Central memory CD8-positive, alpha-beta T cell (primary cell): ENCODE results near the gene JMJD7.

Source experiments
- ATAC-seq: fragments of 150-1000 bp; cut with Tn5 transposase; replicated peaks from 2 replicates; pipeline ENCODE4 v1.10.0; 2022; ENCODE audit warnings: mild to moderate bottlenecking, moderate FRiP score, moderate number of reproducible peaks; ENCODE audit not compliant: poor library complexity, severe bottlenecking; ENCODE audit errors: extremely low read depth
- DNase-seq, 2 donors: peaks; one replicate each; pipeline ENCODE4 v3.0.0; 2021; ENCODE audit warnings: low spot score in 2 of 2
- H3K27ac Mint-ChIP-seq: one replicate; pipeline ENCODE4 v1.8.0; 2022; ENCODE audit warnings: low read depth, mild to moderate bottlenecking, moderate library complexity, mixed read lengths
- H3K27me3 Mint-ChIP-seq: one replicate; pipeline ENCODE4 v1.8.0; 2022; ENCODE audit warnings: mixed read lengths
- H3K36me3 Mint-ChIP-seq: one replicate; pipeline ENCODE4 v1.8.0; 2022; ENCODE audit warnings: mild to moderate bottlenecking, moderate library complexity, mixed read lengths; ENCODE audit not compliant: insufficient read depth
- H3K4me1 Mint-ChIP-seq: one replicate; pipeline ENCODE4 v1.8.0; 2022; ENCODE audit warnings: mixed read lengths
- H3K4me3 Mint-ChIP-seq: one replicate; pipeline ENCODE4 v1.8.0; 2022; ENCODE audit warnings: mild to moderate bottlenecking, moderate library complexity, mixed read lengths
- H3K9me3 Mint-ChIP-seq: one replicate; pipeline ENCODE4 v1.8.0; 2022; ENCODE audit warnings: mixed read lengths

JMJD7 gene

GRCh38 chr15:41827880-41828806, at the start of gene JMJD7:
JMJD7 (plus strand) TSS chr15:41828092; CDS start chr15:41828125, 33 bp downstream.
- peaks cover 15% of the 10 kb centered on the region for H3K36me3 Mint-ChIP-seq
- peaks cover 51% of the 10 kb centered on the region for H3K4me1 Mint-ChIP-seq

GRCh38 chr15:41778521-41778920, 49.4 kb upstream of the JMJD7 start:
- H3K36me3 Mint-ChIP-seq: peaks cover 12% of the 10 kb centered on the region
- H3K4me1 Mint-ChIP-seq: peaks cover 76% of the 10 kb centered on the region
- no peaks in the 10 kb centered on the region for H3K9me3 Mint-ChIP-seq
- H3K27me3 Mint-ChIP-seq: no peaks in the 10 kb centered on the region
- DNase-seq (no peak), ATAC-seq (no peak)
- no peak overlapping the region for H3K27ac Mint-ChIP-seq
- no peak overlapping the region for H3K4me3 Mint-ChIP-seq

More at GRCh38 chr15:41827880-41828806, at the start of gene JMJD7:
- peak within 1 kb of the TSS; percentile 97 for H3K4me3 Mint-ChIP-seq
- peak within 1 kb of the TSS; percentile 96 for H3K27ac Mint-ChIP-seq
- no peaks in the 10 kb centered on the region for H3K9me3 Mint-ChIP-seq
- ATAC-seq (peak; percentile 90), DNase-seq (peak; percentile 87 to 93)
- H3K27me3 Mint-ChIP-seq: no peaks in the 10 kb centered on the region

GRCh38 chr15:41779662-41780157, 48.2 kb upstream of the JMJD7 start:
- H3K4me1 Mint-ChIP-seq: peaks cover 64% of the 10 kb centered on the region
- ATAC-seq: no peak
- no peaks in the 10 kb centered on the region for H3K27me3 Mint-ChIP-seq
- peaks cover 6% of the 10 kb centered on the region for H3K36me3 Mint-ChIP-seq
- no peak for DNase-seq
- H3K27ac Mint-ChIP-seq: no peak overlapping the region
- H3K9me3 Mint-ChIP-seq: no peaks in the 10 kb centered on the region
- H3K4me3 Mint-ChIP-seq: no peak overlapping the region

GRCh38 chr15:41780266-41780665, 47.6 kb upstream of the JMJD7 start:
- ATAC-seq (no peak), DNase-seq (no peak)
- Mint-ChIP-seq H3K4me1 (peaks cover 58% of the 10 kb centered on the region), H3K9me3 (no peaks in the 10 kb centered on the region), H3K27ac (no peak overlapping the region), H3K27me3 (no peaks in the 10 kb centered on the region), H3K36me3 (peaks cover 5% of the 10 kb centered on the region), H3K4me3 (no peak overlapping the region)

GRCh38 chr15:41780727-41781126, 47.2 kb upstream of the JMJD7 start:
- H3K4me3 Mint-ChIP-seq: no peak overlapping the region
- no peaks in the 10 kb centered on the region for H3K9me3 Mint-ChIP-seq
- ATAC-seq (no peak), DNase-seq (no peak)
- peaks cover 54% of the 10 kb centered on the region for H3K4me1 Mint-ChIP-seq
- H3K36me3 Mint-ChIP-seq: peaks cover 5% of the 10 kb centered on the region
- no peak overlapping the region for H3K27ac Mint-ChIP-seq
- H3K27me3 Mint-ChIP-seq: no peaks in the 10 kb centered on the region

GRCh38 chr15:41782371-41783282, 45.3 kb upstream of the JMJD7 start:
- ATAC-seq (no peak), DNase-seq (no peak)
- Mint-ChIP-seq H3K9me3 (no peaks in the 10 kb centered on the region), H3K4me1 (peaks cover 37% of the 10 kb centered on the region), H3K27ac (peak overlapping the region; percentile 18), H3K36me3 (peaks cover 5% of the 10 kb centered on the region), H3K4me3 (no peak overlapping the region), H3K27me3 (no peaks in the 10 kb centered on the region)

- peak overlapping the region; percentile 18 for H3K27ac Mint-ChIP-seq
- peaks cover 3% of the 10 kb centered on the region for H3K36me3 Mint-ChIP-seq
- ATAC-seq: no peak
- no peaks in the 10 kb centered on the region for H3K27me3 Mint-ChIP-seq
- no peak overlapping the region for H3K4me3 Mint-ChIP-seq
- H3K4me1 Mint-ChIP-seq: peaks cover 33% of the 10 kb centered on the region
- no peaks in the 10 kb centered on the region for H3K9me3 Mint-ChIP-seq
- no peak for DNase-seq
Measured at GRCh38 chr15:41783296-41783695, 44.6 kb upstream of the JMJD7 start.

GRCh38 chr15:41788262-41788661, 39.6 kb upstream of the JMJD7 start:
- ATAC-seq: no peak
- no peak for DNase-seq
- Mint-ChIP-seq H3K27me3 (no peaks in the 10 kb centered on the region), H3K4me1 (peaks cover 45% of the 10 kb centered on the region), H3K9me3 (no peaks in the 10 kb centered on the region), H3K4me3 (no peak overlapping the region), H3K36me3 (no peaks in the 10 kb centered on the region), H3K27ac (peak overlapping the region; percentile 16)

- DNase-seq (no peak), ATAC-seq (no peak)
- H3K4me3 Mint-ChIP-seq: no peak overlapping the region
- H3K36me3 Mint-ChIP-seq: no peaks in the 10 kb centered on the region
- no peaks in the 10 kb centered on the region for H3K27me3 Mint-ChIP-seq
- H3K4me1 Mint-ChIP-seq: peaks cover 45% of the 10 kb centered on the region
- no peaks in the 10 kb centered on the region for H3K9me3 Mint-ChIP-seq
- peak overlapping the region; percentile 41 for H3K27ac Mint-ChIP-seq
Measured at GRCh38 chr15:41789236-41789635, 38.7 kb upstream of the JMJD7 start.

GRCh38 chr15:41789662-41790061, 38.2 kb upstream of the JMJD7 start:
- Mint-ChIP-seq H3K27ac (peak overlapping the region; percentile 41), H3K4me3 (no peak overlapping the region), H3K4me1 (peaks cover 45% of the 10 kb centered on the region), H3K9me3 (no peaks in the 10 kb centered on the region), H3K27me3 (no peaks in the 10 kb centered on the region), H3K36me3 (no peaks in the 10 kb centered on the region)
- DNase-seq (no peak), ATAC-seq (no peak)

- H3K27me3 Mint-ChIP-seq: no peaks in the 10 kb centered on the region
- H3K4me3 Mint-ChIP-seq: no peak overlapping the region
- DNase-seq (no peak), ATAC-seq (no peak)
- H3K4me1 Mint-ChIP-seq: peaks cover 48% of the 10 kb centered on the region
- H3K36me3 Mint-ChIP-seq: no peaks in the 10 kb centered on the region
- H3K27ac Mint-ChIP-seq: no peak overlapping the region
- H3K9me3 Mint-ChIP-seq: no peaks in the 10 kb centered on the region
Measured at GRCh38 chr15:41790169-41790568, 37.7 kb upstream of the JMJD7 start.

- Mint-ChIP-seq H3K9me3 (no peaks in the 10 kb centered on the region), H3K4me3 (no peak overlapping the region), H3K4me1 (peaks cover 50% of the 10 kb centered on the region), H3K27me3 (no peaks in the 10 kb centered on the region), H3K27ac (peak overlapping the region; percentile 47), H3K36me3 (no peaks in the 10 kb centered on the region)
- ATAC-seq (no peak), DNase-seq (no peak)
Measured at GRCh38 chr15:41790756-41791546, 36.9 kb upstream of the JMJD7 start.
